A549 (cell line): Measurements from ENCODE around the gene GRK6.

Source experiments
- CTCF ChIP-seq: fragments of >200 bp; sonication (Bioruptor Twin); formaldehyde crosslinking; IDR thresholded peaks from 3 replicates; pipeline ENCODE4 v1.5.1; 2016
- EP300 ChIP-seq, 2 experiments: fragments of >200 bp; sonication (Bioruptor Twin); formaldehyde crosslinking; IDR thresholded peaks; 2 replicates in 1 of 2; 3 replicates in 1 of 2; pipeline ENCODE4 v1.6.1; 2016 to 2017
- KDM1A ChIP-seq: fragments of 200-600 bp; sonication (generic); IDR thresholded peaks from 2 replicates; pipeline ENCODE4 v1.6.1; 2016; ENCODE audit warnings: low read depth, mild to moderate bottlenecking
- RFX5 ChIP-seq: fragments of 450-650 bp; IDR thresholded peaks from 2 replicates; pipeline ENCODE4 v1.7.1; 2014; ENCODE audit warnings: antibody characterized with exemption, mild to moderate bottlenecking, moderate library complexity
- USF2 ChIP-seq: fragments of 450-650 bp; IDR thresholded peaks from 2 replicates; pipeline ENCODE4 v1.6.1; 2014; ENCODE audit warnings: antibody characterized with exemption

- TF ChIP-seq CTCF (no peak), KDM1A (no peak), RFX5 (no peak), USF2 (no peak), EP300 (IDR thresholded peaks at IDR 0.05) (no peak)
These were observed 48.4 kb upstream of the GRK6 start for GRCh38 chr5:177377851-177378776.
